Measurements from ENCODE around the gene CTBP2.

CTBP2 gene

GRCh38 chr10:125107166-125107949 is 53.0 kb downstream of the CTBP2 start:
- DNase-seq (ENCODE audit: low read depth in 1 of 2, low spot score in 1 of 2): no peak

- DNase-seq (ENCODE audit: low read depth in 1 of 2, low spot score in 1 of 2): no peak
Observed at GRCh38 chr10:125106586-125106985, 53.8 kb downstream of the CTBP2 start.

GRCh38 chr10:125105706-125106255 is 54.6 kb downstream of the CTBP2 start:
- DNase-seq (ENCODE audit: low read depth in 1 of 2, low spot score in 1 of 2): no peak

- no peak for DNase-seq (ENCODE audit: low read depth in 1 of 2, low spot score in 1 of 2)
Observed at GRCh38 chr10:125105155-125105554, 55.2 kb downstream of the CTBP2 start.

- DNase-seq (ENCODE audit: low read depth in 1 of 2, low spot score in 1 of 2): no peak
Observed at GRCh38 chr10:125104559-125104958, 55.8 kb downstream of the CTBP2 start.

GRCh38 chr10:125103924-125104323 is 56.4 kb downstream of the CTBP2 start:
- DNase-seq (ENCODE audit: low read depth in 1 of 2, low spot score in 1 of 2): no peak

GRCh38 chr10:125103466-125103865 is 56.9 kb downstream of the CTBP2 start:
- no peak for DNase-seq (ENCODE audit: low read depth in 1 of 2, low spot score in 1 of 2)

- DNase-seq (ENCODE audit: low read depth in 1 of 2, low spot score in 1 of 2): no peak
Observed at GRCh38 chr10:125102821-125103220, 57.5 kb downstream of the CTBP2 start.

GRCh38 chr10:125102246-125102645 is 58.1 kb downstream of the CTBP2 start:
- no peak for DNase-seq (ENCODE audit: low read depth in 1 of 2, low spot score in 1 of 2)

- DNase-seq (ENCODE audit: low read depth in 1 of 2, low spot score in 1 of 2): no peak
Observed at GRCh38 chr10:125101581-125101980, 58.8 kb downstream of the CTBP2 start.

- no peak for DNase-seq (ENCODE audit: low read depth in 1 of 2, low spot score in 1 of 2)
Observed at GRCh38 chr10:125101049-125101448, 59.3 kb downstream of the CTBP2 start.

- no peak for DNase-seq (ENCODE audit: low read depth in 1 of 2, low spot score in 1 of 2)
Observed at GRCh38 chr10:125097409-125098070, 62.8 kb downstream of the CTBP2 start.

GRCh38 chr10:125096975-125097374 is 63.4 kb downstream of the CTBP2 start:
- no peak for DNase-seq (ENCODE audit: low read depth in 1 of 2, low spot score in 1 of 2)

GRCh38 chr10:125096371-125096770 is 64.0 kb downstream of the CTBP2 start:
- DNase-seq (ENCODE audit: low read depth in 1 of 2, low spot score in 1 of 2): no peak

- no peak for DNase-seq (ENCODE audit: low read depth in 1 of 2, low spot score in 1 of 2)
Observed at GRCh38 chr10:125095776-125096175, 64.6 kb downstream of the CTBP2 start.

GRCh38 chr10:125095228-125095627 is 65.1 kb downstream of the CTBP2 start:
- no peak for DNase-seq (ENCODE audit: low read depth in 1 of 2, low spot score in 1 of 2)

GRCh38 chr10:125094806-125095205 is 65.6 kb downstream of the CTBP2 start:
- no peak for DNase-seq (ENCODE audit: low read depth in 1 of 2, low spot score in 1 of 2)

- DNase-seq (ENCODE audit: low read depth in 1 of 2, low spot score in 1 of 2): no peak
Observed at GRCh38 chr10:125093974-125094705, 66.2 kb downstream of the CTBP2 start.

- no peak for DNase-seq (ENCODE audit: low read depth in 1 of 2, low spot score in 1 of 2)
Observed at GRCh38 chr10:125093199-125093973, 67.0 kb downstream of the CTBP2 start.

GRCh38 chr10:125092564-125093031 is 67.8 kb downstream of the CTBP2 start:
- no peak for DNase-seq (ENCODE audit: low read depth in 1 of 2, low spot score in 1 of 2)

GRCh38 chr10:125091891-125092290 is 68.5 kb downstream of the CTBP2 start:
- DNase-seq (ENCODE audit: low read depth in 1 of 2, low spot score in 1 of 2): no peak

Measured in activated CD4-positive, alpha-beta T cell treated with anti-CD3 and anti-CD28 coated beads, Interleukin-2, amount 50 U/mL, for 24 hours (primary cell).